Astrocyte (in vitro differentiated cells and primary cell): ENCODE results near the gene PLEKHA7. TPM values are rescaled to one million over a fixed set of nuclear protein-coding genes. Genes with fewer than 3 reads are reported as not detected.
"Not testable (repeated sequence)": the region's sequence is repeated elsewhere in the genome, so short reads cannot be mapped to it uniquely, and the experiment has no call there.

Experiments
- DNase-seq: peaks from one replicate; pipeline ENCODE4 v3.0.0-alpha.2; 2010; ENCODE audit warnings: low read depth
- FAIRE-seq: peaks from 2 replicates; lab custom pipeline; 2011; peaks lifted over from hg19 to GRCh38; lab: Jason Lieb, UNC
- H2AFZ ChIP-seq: 2 replicates; pipeline ENCODE4 v1.6.0; 2012; ENCODE audit warnings: low read depth, low read length, inconsistent platforms
- H3K27ac ChIP-seq: 2 replicates; pipeline ENCODE4 v1.5.1; 2011; ENCODE audit warnings: low read depth, low read length, inconsistent platforms
- H3K27me3 ChIP-seq: 2 replicates; pipeline ENCODE4 v1.6.0; 2011; ENCODE audit warnings: low read length, inconsistent platforms; ENCODE audit not compliant: insufficient read depth
- H3K36me3 ChIP-seq: 2 replicates; pipeline ENCODE4 v1.5.1; 2011; ENCODE audit warnings: low read length, inconsistent platforms; ENCODE audit not compliant: insufficient read depth
- H3K4me1 ChIP-seq: 2 replicates; pipeline ENCODE4 v1.5.1; 2011; ENCODE audit warnings: low read length, inconsistent platforms; ENCODE audit not compliant: insufficient read depth
- H3K4me2 ChIP-seq: 2 replicates; pipeline ENCODE4 v1.6.0; 2012; ENCODE audit warnings: low read length, inconsistent platforms
- H3K4me3 ChIP-seq: 2 replicates; pipeline ENCODE4 v1.5.1; 2011; ENCODE audit warnings: low read depth, mild to moderate bottlenecking, low read length, inconsistent platforms; ENCODE audit not compliant: insufficient read depth
- H3K79me2 ChIP-seq: 2 replicates; pipeline ENCODE4 v1.6.0; 2012; ENCODE audit warnings: mild to moderate bottlenecking, low read length, inconsistent platforms; ENCODE audit not compliant: insufficient read depth
- H3K9ac ChIP-seq: 2 replicates; pipeline ENCODE4 v1.6.0; 2012; ENCODE audit warnings: mild to moderate bottlenecking, low read length, inconsistent platforms
- H3K9me3 ChIP-seq: 2 replicates; pipeline ENCODE4 v1.5.1; 2012; ENCODE audit warnings: low read depth, mild to moderate bottlenecking, low read length, inconsistent platforms; ENCODE audit not compliant: insufficient read depth
- H4K20me1 ChIP-seq: 2 replicates; pipeline ENCODE4 v1.6.0; 2012; ENCODE audit warnings: low read length, inconsistent platforms; ENCODE audit not compliant: insufficient read depth
- H3K27ac Mint-ChIP-seq: one replicate; pipeline ENCODE4 v1.8.0; 2021; ENCODE audit warnings: mild to moderate bottlenecking, mixed read lengths; ENCODE audit not compliant: unreplicated experiment
- H3K27me3 Mint-ChIP-seq: one replicate; pipeline ENCODE4 v1.8.0; 2021; ENCODE audit warnings: low read depth, mixed read lengths; ENCODE audit not compliant: unreplicated experiment
- H3K36me3 Mint-ChIP-seq: one replicate; pipeline ENCODE4 v1.8.0; 2021; ENCODE audit warnings: low read depth, mixed read lengths; ENCODE audit not compliant: unreplicated experiment
- H3K4me1 Mint-ChIP-seq: one replicate; pipeline ENCODE4 v1.8.0; 2021; ENCODE audit warnings: low read depth, mixed read lengths; ENCODE audit not compliant: unreplicated experiment
- H3K4me3 Mint-ChIP-seq: one replicate; pipeline ENCODE4 v1.8.0; 2021; ENCODE audit warnings: mild to moderate bottlenecking, moderate library complexity, mixed read lengths; ENCODE audit not compliant: unreplicated experiment
- H3K9me3 Mint-ChIP-seq: one replicate; pipeline ENCODE4 v1.8.0; 2021; ENCODE audit warnings: mild to moderate bottlenecking, mixed read lengths; ENCODE audit not compliant: unreplicated experiment
- CTCF ChIP-seq: IDR thresholded peaks from 2 replicates; pipeline ENCODE4 v1.5.1; 2011; ENCODE audit warnings: low read depth, mild to moderate bottlenecking, inconsistent platforms, low read length, moderate library complexity; ENCODE audit not compliant: insufficient read depth
- EZH2 ChIP-seq: IDR thresholded peaks from 2 replicates; pipeline ENCODE4 v1.6.1; 2012; ENCODE audit warnings: mild to moderate bottlenecking, low read length, inconsistent platforms; ENCODE audit not compliant: insufficient read depth
- total RNA-seq: library from RNA; stranded (reverse); gene quantifications from 2 replicates; pipeline ENCODE4 v1.2.1, GENCODE V29; 2021

Gene PLEKHA7
- total RNA-seq, 1 donor from 2014 or later = 5.7 TPM

GRCh38 chr11:17001806-17002205 is 12.4 kb downstream of the PLEKHA7 start:
- DNase-seq (no peak), FAIRE-seq (no peak)
- H3K36me3 Mint-ChIP-seq = no peaks in the 10 kb centered on the region
- no peaks in the 10 kb centered on the region for H4K20me1 ChIP-seq
- H3K9me3 Mint-ChIP-seq = no peaks in the 10 kb centered on the region
- no peaks in the 10 kb centered on the region for H3K4me1 ChIP-seq
- no peak overlapping the region for H3K27ac Mint-ChIP-seq
- H3K36me3 ChIP-seq = no peaks in the 10 kb centered on the region
- H3K27ac ChIP-seq = no peak overlapping the region
- H3K9me3 ChIP-seq = no peaks in the 10 kb centered on the region
- TF ChIP-seq CTCF = no peak
- TF ChIP-seq EZH2 = no peak
- no peak overlapping the region for H3K4me3 ChIP-seq
- no peaks in the 10 kb centered on the region for H3K79me2 ChIP-seq
- no peaks in the 10 kb centered on the region for H3K27me3 ChIP-seq
- H3K9ac ChIP-seq = no peak overlapping the region
- no peak overlapping the region for H2AFZ ChIP-seq
- H3K4me1 Mint-ChIP-seq = peaks cover 6% of the 10 kb centered on the region
- H3K4me2 ChIP-seq = no peak overlapping the region
- H3K4me3 Mint-ChIP-seq = no peak overlapping the region
- peaks cover 1% of the 10 kb centered on the region for H3K27me3 Mint-ChIP-seq

GRCh38 chr11:17000987-17001386 is 13.2 kb downstream of the PLEKHA7 start:
- FAIRE-seq = no peak
- no peak overlapping the region for H3K27ac Mint-ChIP-seq
- H3K9me3 Mint-ChIP-seq = no peaks in the 10 kb centered on the region

GRCh38 chr11:17000253-17000652 is 14.0 kb downstream of the PLEKHA7 start:
- H3K27ac ChIP-seq, H3K4me3 ChIP-seq, H3K9me3 ChIP-seq, H3K27me3 Mint-ChIP-seq, H3K27me3 ChIP-seq, DNase-seq, H2AFZ ChIP-seq, H4K20me1 ChIP-seq, FAIRE-seq, H3K79me2 ChIP-seq, H3K4me1 ChIP-seq, H3K9ac ChIP-seq, H3K4me1 Mint-ChIP-seq, H3K9me3 Mint-ChIP-seq, H3K36me3 ChIP-seq, H3K4me2 ChIP-seq, H3K4me3 Mint-ChIP-seq, H3K36me3 Mint-ChIP-seq, H3K27ac Mint-ChIP-seq: not testable (repeated sequence)

More at GRCh38 chr11:17000987-17001386, 13.2 kb downstream of the PLEKHA7 start:
- H3K4me3 Mint-ChIP-seq = no peak overlapping the region
- H3K27me3 Mint-ChIP-seq = peaks cover 1% of the 10 kb centered on the region
- Histone ChIP-seq H3K36me3 (no peaks in the 10 kb centered on the region), H3K27ac (no peak overlapping the region), H2AFZ (no peak overlapping the region), H3K9me3 (no peaks in the 10 kb centered on the region), H4K20me1 (no peaks in the 10 kb centered on the region), H3K4me3 (no peak overlapping the region), H3K9ac (no peak overlapping the region), H3K79me2 (no peaks in the 10 kb centered on the region), H3K4me2 (no peak overlapping the region), H3K4me1 (no peaks in the 10 kb centered on the region), H3K27me3 (no peaks in the 10 kb centered on the region)
- peaks cover 6% of the 10 kb centered on the region for H3K4me1 Mint-ChIP-seq
- no peak for DNase-seq
- TF ChIP-seq CTCF (no peak), EZH2 (no peak)
- H3K36me3 Mint-ChIP-seq = no peaks in the 10 kb centered on the region
